ENCODE measurements around the gene MORN1.

DNA sequence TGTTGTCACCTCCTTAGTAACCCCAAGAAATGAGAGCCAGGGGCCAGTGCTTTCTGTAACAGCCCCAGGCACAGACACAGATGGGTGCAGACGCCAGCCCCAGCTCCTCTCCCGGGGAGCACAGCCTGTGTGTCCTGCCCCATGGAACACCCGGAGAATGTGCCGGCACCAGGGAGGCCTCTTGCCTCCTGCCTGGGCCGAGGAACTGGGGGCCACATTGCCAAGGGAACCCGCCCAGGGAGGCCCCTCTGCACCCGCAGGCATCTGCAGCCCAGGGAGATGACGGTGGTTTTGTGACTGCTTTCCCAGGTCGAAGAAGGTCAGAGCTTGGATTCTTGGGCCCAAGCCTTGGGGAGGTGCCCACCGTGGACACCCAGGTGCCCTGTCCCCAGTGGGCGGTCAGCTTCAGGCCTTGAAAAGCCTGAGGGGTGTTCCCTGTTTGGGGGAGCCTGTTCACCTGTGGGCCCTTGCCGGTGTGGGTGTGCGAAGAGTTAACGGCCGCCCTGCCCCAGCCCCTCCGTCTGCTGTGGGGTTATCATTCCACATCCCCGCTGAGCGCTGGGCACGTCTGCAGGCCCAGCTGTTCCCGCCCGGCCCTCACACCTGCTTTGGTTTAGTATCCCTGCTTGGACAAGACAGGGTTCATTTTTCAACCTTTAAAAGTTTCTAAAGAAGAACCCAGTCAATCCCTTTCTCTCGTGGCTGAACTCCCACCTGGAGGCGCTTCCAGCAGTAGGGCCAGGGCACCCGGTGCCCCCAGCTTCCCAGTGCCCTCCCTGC lies 62.5 kb downstream of the MORN1 start:
- no peak for TF ChIP-seq POLR2AphosphoS5 (IDR thresholded peaks at IDR 0.05; ENCODE audit: low read depth, low read length)
- TF ChIP-seq POLR2A (IDR thresholded peaks at IDR 0.05; ENCODE audit: low read depth, low read length): no peak
- TF ChIP-seq TAF1 (IDR thresholded peaks at IDR 0.05; ENCODE audit: low read depth, low read length): no peak
- no peak for TF ChIP-seq SPI1 (IDR thresholded peaks at IDR 0.05; ENCODE audit: low read depth, low read length)
- TF ChIP-seq POU2F2 (IDR thresholded peaks at IDR 0.05; ENCODE audit: low read depth, low read length): no peak

Measured in GM12891 (cell line).